ENCODE measurements around the gene PHKG2.

The PHKG2 gene

DNA sequence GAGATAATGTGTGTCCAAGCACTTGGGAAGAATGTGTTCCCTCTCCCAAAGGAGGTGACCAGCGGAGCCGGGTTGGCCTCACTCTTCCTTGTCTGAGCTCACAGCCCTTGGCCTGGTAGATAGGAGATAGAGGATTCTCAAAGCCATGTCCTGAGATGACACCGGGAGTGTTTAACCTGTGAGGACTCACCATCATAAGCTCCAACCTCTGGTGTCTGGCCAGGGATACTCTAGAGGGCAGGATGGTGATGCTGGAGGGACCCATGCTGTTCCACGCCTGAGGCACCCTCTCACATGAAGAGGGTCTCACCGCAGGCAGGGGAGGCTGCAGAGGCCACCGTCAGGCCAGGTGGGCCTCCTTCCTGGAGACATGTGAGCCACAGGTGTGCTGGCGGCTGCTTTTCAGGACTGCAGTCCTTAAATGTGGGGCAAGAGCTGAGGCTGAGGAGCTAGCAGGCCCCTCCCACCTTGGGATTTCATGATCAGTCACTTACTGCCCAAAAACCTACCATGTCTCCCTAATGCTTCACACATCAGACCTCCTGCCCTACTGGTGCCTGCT is 45.4 kb downstream of the PHKG2 start:
- no peak for DNase-seq (ENCODE audit: low read depth in 3 of 3, low spot score in 1 of 3)

- no peak for DNase-seq (ENCODE audit: low read depth in 3 of 3, low spot score in 1 of 3)
Observed at GRCh38 chr16:30794634-30795033, 46.4 kb downstream of the PHKG2 start.

DNA sequence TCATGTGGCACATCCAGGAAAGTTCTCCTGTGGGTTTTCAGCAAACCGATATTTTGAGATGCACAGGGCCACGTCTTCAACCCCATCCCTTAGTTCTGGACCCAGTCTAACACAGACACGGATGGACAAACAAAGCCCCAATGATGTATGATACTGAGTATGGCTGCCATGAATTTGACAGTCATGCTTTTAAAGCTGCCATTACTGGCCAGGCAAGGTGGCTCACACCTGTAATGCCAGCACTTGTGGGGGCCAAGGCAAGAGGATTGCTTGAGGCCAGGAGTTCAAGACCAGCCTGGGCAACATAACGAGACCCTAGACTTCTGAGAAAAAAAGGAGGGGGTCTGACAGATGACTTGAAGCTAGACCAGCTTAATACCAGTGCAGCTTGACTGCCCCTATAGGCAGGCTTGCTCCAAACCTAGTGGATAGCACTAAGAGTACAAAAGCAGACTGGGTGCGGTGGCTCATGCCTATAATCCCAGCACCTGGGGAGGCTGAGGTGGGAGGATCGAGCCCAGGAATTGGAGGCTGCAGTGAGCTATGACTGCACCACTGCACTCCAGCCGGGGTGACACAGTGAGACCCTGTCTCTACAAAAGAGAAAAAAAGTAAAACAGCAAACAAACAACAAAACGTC is 49.6 kb downstream of the PHKG2 start:
- no peak for DNase-seq (ENCODE audit: low read depth in 3 of 3, low spot score in 1 of 3)
